ENCODE measurements around the gene VEGFB.

GRCh38 chr11:64284048-64284961 is 49.9 kb downstream of the VEGFB start, which contains the start of gene BAD:
- TF ChIP-seq, protein P1, sequence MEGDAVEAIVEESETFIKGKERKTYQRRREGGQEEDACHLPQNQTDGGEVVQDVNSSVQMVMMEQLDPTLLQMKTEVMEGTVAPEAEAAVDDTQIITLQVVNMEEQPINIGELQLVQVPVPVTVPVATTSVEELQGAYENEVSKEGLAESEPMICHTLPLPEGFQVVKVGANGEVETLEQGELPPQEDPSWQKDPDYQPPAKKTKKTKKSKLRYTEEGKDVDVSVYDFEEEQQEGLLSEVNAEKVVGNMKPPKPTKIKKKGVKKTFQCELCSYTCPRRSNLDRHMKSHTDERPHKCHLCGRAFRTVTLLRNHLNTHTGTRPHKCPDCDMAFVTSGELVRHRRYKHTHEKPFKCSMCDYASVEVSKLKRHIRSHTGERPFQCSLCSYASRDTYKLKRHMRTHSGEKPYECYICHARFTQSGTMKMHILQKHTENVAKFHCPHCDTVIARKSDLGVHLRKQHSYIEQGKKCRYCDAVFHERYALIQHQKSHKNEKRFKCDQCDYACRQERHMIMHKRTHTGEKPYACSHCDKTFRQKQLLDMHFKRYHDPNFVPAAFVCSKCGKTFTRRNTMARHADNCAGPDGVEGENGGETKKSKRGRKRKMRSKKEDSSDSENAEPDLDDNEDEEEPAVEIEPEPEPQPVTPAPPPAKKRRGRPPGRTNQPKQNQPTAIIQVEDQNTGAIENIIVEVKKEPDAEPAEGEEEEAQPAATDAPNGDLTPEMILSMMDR (conservative IDR thresholded peaks at IDR 0.05 in 1 of 2, IDR thresholded peaks at IDR 0.05 in 1 of 2; ENCODE audit: low read depth in 1 of 2, low read length in 2 of 2) = no peak
- TF ChIP-seq EZH2 (IDR thresholded peaks at IDR 0.05; ENCODE audit: low read length, missing control alignments) = no peak

All from fibroblast of lung (primary cell).